Fibroblast of lung (primary cell): Measurements from ENCODE around the gene FOXG1.

ENCODE experiments used
- EZH2 ChIP-seq: IDR thresholded peaks from 2 replicates; pipeline ENCODE4 v1.5.1; 2012; ENCODE audit warnings: low read length, control low read depth, mild to moderate bottlenecking; ENCODE audit errors: missing control alignments
- TF ChIP-seq, protein P1 (sequence below), 2 donors: IDR thresholded peaks in 1 of 2; conservative IDR thresholded peaks in 1 of 2; 1 replicate in 1 of 2; 2 replicates in 1 of 2; pipeline ENCODE4 v1.5.1; 2011 to 2012; ENCODE audit warnings: low read length in 2 of 2, control low read depth in 1 of 2, inconsistent platforms in 1 of 2, low read depth in 1 of 2, mild to moderate bottlenecking in 1 of 2

DNA sequence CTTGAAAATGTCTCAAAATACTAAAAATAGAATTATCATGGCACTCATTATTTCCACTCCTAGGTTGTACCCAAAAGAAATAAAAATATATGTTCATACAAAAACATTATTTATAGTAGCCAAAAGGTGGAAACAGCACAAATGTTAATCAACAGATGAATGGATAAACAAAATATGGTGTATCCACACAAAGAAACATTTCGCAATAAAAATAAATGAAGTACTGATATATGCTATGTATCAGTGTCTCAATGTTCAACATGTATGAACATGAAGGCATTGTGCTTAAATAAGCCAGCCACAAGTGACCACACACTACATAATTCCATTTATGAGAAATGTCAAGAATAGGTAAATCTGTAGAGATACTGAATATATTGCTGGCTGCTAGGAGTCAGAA, 40.9 kb downstream of the FOXG1 start:
- TF ChIP-seq, protein P1, sequence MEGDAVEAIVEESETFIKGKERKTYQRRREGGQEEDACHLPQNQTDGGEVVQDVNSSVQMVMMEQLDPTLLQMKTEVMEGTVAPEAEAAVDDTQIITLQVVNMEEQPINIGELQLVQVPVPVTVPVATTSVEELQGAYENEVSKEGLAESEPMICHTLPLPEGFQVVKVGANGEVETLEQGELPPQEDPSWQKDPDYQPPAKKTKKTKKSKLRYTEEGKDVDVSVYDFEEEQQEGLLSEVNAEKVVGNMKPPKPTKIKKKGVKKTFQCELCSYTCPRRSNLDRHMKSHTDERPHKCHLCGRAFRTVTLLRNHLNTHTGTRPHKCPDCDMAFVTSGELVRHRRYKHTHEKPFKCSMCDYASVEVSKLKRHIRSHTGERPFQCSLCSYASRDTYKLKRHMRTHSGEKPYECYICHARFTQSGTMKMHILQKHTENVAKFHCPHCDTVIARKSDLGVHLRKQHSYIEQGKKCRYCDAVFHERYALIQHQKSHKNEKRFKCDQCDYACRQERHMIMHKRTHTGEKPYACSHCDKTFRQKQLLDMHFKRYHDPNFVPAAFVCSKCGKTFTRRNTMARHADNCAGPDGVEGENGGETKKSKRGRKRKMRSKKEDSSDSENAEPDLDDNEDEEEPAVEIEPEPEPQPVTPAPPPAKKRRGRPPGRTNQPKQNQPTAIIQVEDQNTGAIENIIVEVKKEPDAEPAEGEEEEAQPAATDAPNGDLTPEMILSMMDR (conservative IDR thresholded peaks at IDR 0.05 in 1 of 2, IDR thresholded peaks at IDR 0.05 in 1 of 2; ENCODE audit: low read depth in 1 of 2, low read length in 2 of 2): no peak
- no peak for TF ChIP-seq EZH2
